HFFc6 (cell line): ENCODE data around the gene TLX3. TPM values are rescaled to one million over a fixed set of nuclear protein-coding genes. Genes with fewer than 3 reads are reported as not detected.

ENCODE experiments used
- DNase-seq: peaks from one replicate; pipeline ENCODE4 v3.0.0-alpha.2; 2018
- H3K27ac Mint-ChIP-seq: 2 replicates; pipeline ENCODE4 v1.8.0; 2020; ENCODE audit warnings: mild to moderate bottlenecking, mixed read lengths
- H3K27me3 Mint-ChIP-seq: 2 replicates; pipeline ENCODE4 v1.8.0; 2021; ENCODE audit warnings: mild to moderate bottlenecking, moderate library complexity, mixed read lengths; ENCODE audit not compliant: insufficient read depth
- H3K36me3 Mint-ChIP-seq: 2 replicates; pipeline ENCODE4 v1.8.0; 2021; ENCODE audit warnings: low read depth, mixed read lengths
- H3K4me1 Mint-ChIP-seq: 2 replicates; pipeline ENCODE4 v1.8.0; 2020; ENCODE audit warnings: low read depth, mixed read lengths
- H3K4me3 Mint-ChIP-seq: 2 replicates; pipeline ENCODE4 v1.8.0; 2020; ENCODE audit warnings: mild to moderate bottlenecking, moderate library complexity, mixed read lengths
- H3K9me3 Mint-ChIP-seq: 2 replicates; pipeline ENCODE4 v1.8.0; 2020; ENCODE audit warnings: mild to moderate bottlenecking, mixed read lengths
- total RNA-seq, 6 experiments: library from RNA; stranded (reverse); fragmentation: NEBNext Ultra II Directional; extraction: Animal tissue kit (Norgen Biotek cat#: 25700); gene quantifications; 2 replicates in 1 of 6; 3 replicates in 5 of 6; pipeline ENCODE4 v1.2.3, GENCODE V29; 2021
- TF ChIP-seq, protein P1 (sequence below): fragments of 200-600 bp; sonication (generic); IDR thresholded peaks from 2 replicates; pipeline ENCODE4 v1.5.0; 2021; ENCODE audit warnings: antibody characterized with exemption, mild to moderate bottlenecking

TLX3 gene
- total RNA-seq, 6 experiments from 2014 or later: not detected

DNA sequence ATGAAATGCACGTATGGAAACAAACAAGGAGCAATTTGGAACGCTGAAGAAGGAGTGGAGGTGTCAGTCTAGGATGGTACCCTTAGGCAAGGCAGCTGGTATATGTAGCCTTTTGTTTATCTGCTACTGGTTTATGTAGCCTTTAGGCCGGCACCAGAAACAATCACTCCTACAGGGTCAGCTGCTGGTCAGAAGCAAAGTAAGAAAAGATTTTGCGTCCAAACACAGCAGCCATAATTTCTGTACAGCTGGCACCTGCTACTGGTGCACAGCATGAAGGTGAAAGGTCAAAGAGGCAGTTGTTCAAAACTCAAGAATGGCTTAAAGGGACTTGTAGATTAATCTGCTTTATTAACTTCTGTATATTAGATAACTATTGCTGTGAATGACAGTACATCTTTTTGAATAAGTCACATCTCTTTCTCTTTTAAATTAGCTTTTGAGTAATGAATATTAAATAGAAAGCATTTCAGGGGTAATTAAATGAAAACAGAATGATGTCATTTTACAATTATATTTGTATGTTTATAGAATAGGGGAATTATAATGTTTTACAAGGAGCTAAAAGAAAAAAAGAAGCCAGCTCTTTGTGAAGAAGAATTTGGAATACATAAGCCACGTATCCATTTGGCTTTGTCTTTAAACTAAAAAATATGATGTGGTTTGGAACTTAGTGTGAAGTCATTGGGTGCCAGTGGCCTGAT, 33.1 kb upstream of the TLX3 start:
- Mint-ChIP-seq H3K4me3 (no peak overlapping the region), H3K27ac (no peak overlapping the region), H3K27me3 (no peaks in the 10 kb centered on the region), H3K9me3 (no peaks in the 10 kb centered on the region), H3K36me3 (peaks cover 7% of the 10 kb centered on the region), H3K4me1 (peaks cover 41% of the 10 kb centered on the region)
- DNase-seq: no peak
- TF ChIP-seq, protein P1, sequence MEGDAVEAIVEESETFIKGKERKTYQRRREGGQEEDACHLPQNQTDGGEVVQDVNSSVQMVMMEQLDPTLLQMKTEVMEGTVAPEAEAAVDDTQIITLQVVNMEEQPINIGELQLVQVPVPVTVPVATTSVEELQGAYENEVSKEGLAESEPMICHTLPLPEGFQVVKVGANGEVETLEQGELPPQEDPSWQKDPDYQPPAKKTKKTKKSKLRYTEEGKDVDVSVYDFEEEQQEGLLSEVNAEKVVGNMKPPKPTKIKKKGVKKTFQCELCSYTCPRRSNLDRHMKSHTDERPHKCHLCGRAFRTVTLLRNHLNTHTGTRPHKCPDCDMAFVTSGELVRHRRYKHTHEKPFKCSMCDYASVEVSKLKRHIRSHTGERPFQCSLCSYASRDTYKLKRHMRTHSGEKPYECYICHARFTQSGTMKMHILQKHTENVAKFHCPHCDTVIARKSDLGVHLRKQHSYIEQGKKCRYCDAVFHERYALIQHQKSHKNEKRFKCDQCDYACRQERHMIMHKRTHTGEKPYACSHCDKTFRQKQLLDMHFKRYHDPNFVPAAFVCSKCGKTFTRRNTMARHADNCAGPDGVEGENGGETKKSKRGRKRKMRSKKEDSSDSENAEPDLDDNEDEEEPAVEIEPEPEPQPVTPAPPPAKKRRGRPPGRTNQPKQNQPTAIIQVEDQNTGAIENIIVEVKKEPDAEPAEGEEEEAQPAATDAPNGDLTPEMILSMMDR: no peak

DNA sequence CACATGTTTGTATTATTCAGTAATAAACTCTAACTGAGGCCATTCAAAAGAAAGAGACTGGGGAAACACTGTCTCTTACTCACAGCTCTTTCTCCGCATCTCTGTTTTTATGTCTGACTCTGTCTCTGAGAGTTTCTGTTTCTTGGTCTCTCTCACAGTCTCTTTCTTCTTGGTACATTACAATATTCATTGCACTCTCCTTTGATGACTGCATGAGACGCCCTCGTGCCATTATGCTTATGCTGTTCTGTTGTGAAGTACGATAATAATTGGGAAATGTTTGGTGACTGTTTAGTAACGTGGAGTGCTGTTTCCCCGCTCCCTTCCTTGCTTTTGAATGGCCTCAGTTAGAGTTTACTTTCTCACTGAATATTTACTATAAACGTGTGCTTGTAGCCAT, 25.3 kb upstream of the TLX3 start:
- H3K36me3 Mint-ChIP-seq: no peaks in the 10 kb centered on the region
- DNase-seq: no peak
- TF ChIP-seq, protein P1: no peak
- no peaks in the 10 kb centered on the region for H3K4me1 Mint-ChIP-seq
- H3K9me3 Mint-ChIP-seq: no peaks in the 10 kb centered on the region
- H3K27me3 Mint-ChIP-seq: peaks cover 2% of the 10 kb centered on the region
- no peak overlapping the region for H3K27ac Mint-ChIP-seq
- H3K4me3 Mint-ChIP-seq: no peak overlapping the region

DNA sequence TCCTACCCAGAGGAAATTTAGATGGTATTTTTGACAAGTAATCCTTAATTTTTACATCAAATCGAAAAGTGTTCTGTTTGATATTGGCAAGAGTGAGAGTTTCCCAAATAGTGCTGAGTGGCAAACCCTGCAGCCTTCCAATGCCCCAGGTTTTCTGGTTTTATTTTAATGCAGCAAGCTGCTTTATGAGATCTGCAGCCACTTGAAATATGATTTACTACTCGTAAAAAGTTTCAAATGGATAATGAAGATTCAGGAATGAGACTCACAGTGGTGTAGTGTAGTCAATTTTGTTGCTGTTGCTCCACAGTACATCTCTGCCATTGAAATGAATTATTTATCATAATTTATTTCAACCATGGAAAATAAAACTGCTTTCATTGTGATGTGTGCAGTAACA, 23.6 kb upstream of the TLX3 start:
- TF ChIP-seq, protein P1: no peak
- no peaks in the 10 kb centered on the region for H3K9me3 Mint-ChIP-seq
- no peak for DNase-seq
- H3K36me3 Mint-ChIP-seq: no peaks in the 10 kb centered on the region
- no peak overlapping the region for H3K27ac Mint-ChIP-seq
- no peak overlapping the region for H3K4me3 Mint-ChIP-seq
- no peaks in the 10 kb centered on the region for H3K4me1 Mint-ChIP-seq
- peaks cover 2% of the 10 kb centered on the region for H3K27me3 Mint-ChIP-seq

DNA sequence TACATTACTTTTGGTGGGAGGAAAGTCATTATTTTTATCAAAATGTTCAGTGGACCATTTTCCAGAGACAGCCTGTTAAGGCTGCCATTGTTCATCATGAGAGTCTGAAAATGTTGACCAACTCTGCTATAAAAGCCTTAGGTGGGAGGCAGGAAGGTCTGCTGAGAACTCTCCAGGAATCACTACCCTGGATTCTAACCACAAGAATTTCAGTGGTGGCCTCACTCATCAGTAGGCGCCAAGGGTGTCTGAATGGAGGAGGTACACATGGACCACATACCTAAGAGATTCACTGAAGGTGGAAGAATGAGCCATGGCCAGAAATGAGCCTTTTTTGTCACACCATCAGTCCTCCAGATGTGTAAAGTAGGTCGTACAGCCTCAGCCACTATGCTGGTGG, 21.0 kb upstream of the TLX3 start:
- TF ChIP-seq, protein P1: no peak
- H3K27ac Mint-ChIP-seq: no peak overlapping the region
- no peaks in the 10 kb centered on the region for H3K9me3 Mint-ChIP-seq
- peaks cover 5% of the 10 kb centered on the region for H3K4me1 Mint-ChIP-seq
- H3K4me3 Mint-ChIP-seq: no peak overlapping the region
- no peaks in the 10 kb centered on the region for H3K36me3 Mint-ChIP-seq
- DNase-seq: no peak
- peaks cover 2% of the 10 kb centered on the region; the same call in 1 of the 2 replicates for H3K27me3 Mint-ChIP-seq

DNA sequence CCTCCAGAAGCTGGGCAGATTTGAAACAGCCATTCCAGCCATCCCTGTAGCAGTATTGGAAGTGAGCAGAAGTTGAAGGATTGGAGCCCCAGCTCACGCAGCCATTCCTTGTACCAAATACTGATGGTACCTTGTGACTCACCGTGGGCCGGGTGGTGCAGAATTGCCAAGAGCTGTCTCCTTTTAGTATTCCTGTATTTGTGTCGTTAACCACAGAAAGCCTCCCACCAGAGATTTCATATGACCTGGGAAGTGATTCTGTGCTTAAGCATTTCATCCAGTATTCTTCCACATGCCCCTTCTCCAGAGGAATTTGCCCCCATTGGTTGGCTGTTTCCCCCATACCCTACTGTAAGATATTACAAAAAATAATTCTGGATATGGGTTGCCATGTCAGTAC, 17.7 kb upstream of the TLX3 start:
- DNase-seq: no peak
- TF ChIP-seq, protein P1: no peak
- H3K27ac Mint-ChIP-seq: no peak overlapping the region
- H3K27me3 Mint-ChIP-seq: no peaks in the 10 kb centered on the region; the same call in 1 of the 2 replicates
- no peaks in the 10 kb centered on the region for H3K9me3 Mint-ChIP-seq
- no peaks in the 10 kb centered on the region for H3K36me3 Mint-ChIP-seq
- H3K4me3 Mint-ChIP-seq: no peak overlapping the region
- peaks cover 20% of the 10 kb centered on the region for H3K4me1 Mint-ChIP-seq
